Mesothelial cell of epicardium (in vitro differentiated cells): Measurements from ENCODE around the gene NCAM1. TPM values are rescaled to one million over a fixed set of nuclear protein-coding genes. Genes with fewer than 3 reads are reported as not detected.

Experiments
- DNase-seq, 2 experiments: peaks; one replicate each; pipeline ENCODE4 v3.0.0; 2021; ENCODE audit warnings: low spot score in 2 of 2; ENCODE audit not compliant: unreplicated experiment in 2 of 2
- H3K27ac Mint-ChIP-seq: 2 replicates; pipeline ENCODE4 v1.8.0; 2021; ENCODE audit warnings: mixed read lengths
- H3K27me3 Mint-ChIP-seq: 2 replicates; pipeline ENCODE4 v1.8.0; 2021; ENCODE audit warnings: low read depth, mixed read lengths
- H3K36me3 Mint-ChIP-seq: 2 replicates; pipeline ENCODE4 v1.8.0; 2021; ENCODE audit warnings: mixed read lengths
- H3K4me1 Mint-ChIP-seq: 2 replicates; pipeline ENCODE4 v1.8.0; 2021; ENCODE audit warnings: mixed read lengths
- H3K4me3 Mint-ChIP-seq: 2 replicates; pipeline ENCODE4 v1.8.0; 2021; ENCODE audit warnings: mild to moderate bottlenecking, moderate library complexity, mixed read lengths
- H3K9me3 Mint-ChIP-seq: 2 replicates; pipeline ENCODE4 v1.8.0; 2021; ENCODE audit warnings: mixed read lengths
- CTCF ChIP-seq: fragments of 200-600 bp; sonication (generic); IDR thresholded peaks from one replicate; pipeline ENCODE4 v1.5.0; 2021; ENCODE audit warnings: antibody characterized with exemption; ENCODE audit not compliant: unreplicated experiment
- total RNA-seq: library from RNA; stranded (reverse); gene quantifications from 3 replicates; pipeline ENCODE4 v1.2.1, GENCODE V29; 2021

NCAM1 gene
- total RNA-seq, 1 donor from 2014 or later: 139 TPM

- no peaks in the 10 kb centered on the region for H3K9me3 Mint-ChIP-seq
- H3K4me3 Mint-ChIP-seq: no peak overlapping the region
- H3K27me3 Mint-ChIP-seq: no peaks in the 10 kb centered on the region
- H3K36me3 Mint-ChIP-seq: no peaks in the 10 kb centered on the region
- DNase-seq: no peak
- peaks cover 32% of the 10 kb centered on the region for H3K4me1 Mint-ChIP-seq
- no peak for TF ChIP-seq CTCF
- H3K27ac Mint-ChIP-seq: no peak overlapping the region
Measured at GRCh38 chr11:113174882-113175281, 213.7 kb downstream of the NCAM1 start.

GRCh38 chr11:113176599-113177360 is 215.6 kb downstream of the NCAM1 start:
- H3K9me3 Mint-ChIP-seq: no peaks in the 10 kb centered on the region
- no peak for DNase-seq
- peaks cover 32% of the 10 kb centered on the region for H3K4me1 Mint-ChIP-seq
- H3K36me3 Mint-ChIP-seq: no peaks in the 10 kb centered on the region
- H3K27ac Mint-ChIP-seq: no peak overlapping the region
- no peak overlapping the region for H3K4me3 Mint-ChIP-seq
- no peaks in the 10 kb centered on the region for H3K27me3 Mint-ChIP-seq
- TF ChIP-seq CTCF: no peak

- DNase-seq: no peak
- H3K9me3 Mint-ChIP-seq: no peaks in the 10 kb centered on the region
- no peaks in the 10 kb centered on the region for H3K36me3 Mint-ChIP-seq
- no peaks in the 10 kb centered on the region for H3K27me3 Mint-ChIP-seq
- peaks cover 29% of the 10 kb centered on the region for H3K4me1 Mint-ChIP-seq
- no peak overlapping the region for H3K4me3 Mint-ChIP-seq
- TF ChIP-seq CTCF: no peak
- H3K27ac Mint-ChIP-seq: peak overlapping the region; percentile 5
Measured at GRCh38 chr11:113177671-113178070, 216.5 kb downstream of the NCAM1 start.

- H3K36me3 Mint-ChIP-seq: no peaks in the 10 kb centered on the region
- peaks cover 25% of the 10 kb centered on the region for H3K4me1 Mint-ChIP-seq
- no peak for TF ChIP-seq CTCF
- H3K4me3 Mint-ChIP-seq: no peak overlapping the region
- H3K9me3 Mint-ChIP-seq: no peaks in the 10 kb centered on the region
- no peak overlapping the region for H3K27ac Mint-ChIP-seq
- no peaks in the 10 kb centered on the region for H3K27me3 Mint-ChIP-seq
- no peak for DNase-seq
Measured at GRCh38 chr11:113178381-113179070, 217.3 kb downstream of the NCAM1 start.

- TF ChIP-seq CTCF: no peak
- Mint-ChIP-seq H3K27ac (no peak overlapping the region), H3K4me3 (no peak overlapping the region), H3K9me3 (no peaks in the 10 kb centered on the region), H3K4me1 (peaks cover 22% of the 10 kb centered on the region), H3K27me3 (no peaks in the 10 kb centered on the region), H3K36me3 (no peaks in the 10 kb centered on the region)
- no peak for DNase-seq
Measured at GRCh38 chr11:113179181-113179704, 218.0 kb downstream of the NCAM1 start.
